ENCODE data around the gene CEND1.

DNA sequence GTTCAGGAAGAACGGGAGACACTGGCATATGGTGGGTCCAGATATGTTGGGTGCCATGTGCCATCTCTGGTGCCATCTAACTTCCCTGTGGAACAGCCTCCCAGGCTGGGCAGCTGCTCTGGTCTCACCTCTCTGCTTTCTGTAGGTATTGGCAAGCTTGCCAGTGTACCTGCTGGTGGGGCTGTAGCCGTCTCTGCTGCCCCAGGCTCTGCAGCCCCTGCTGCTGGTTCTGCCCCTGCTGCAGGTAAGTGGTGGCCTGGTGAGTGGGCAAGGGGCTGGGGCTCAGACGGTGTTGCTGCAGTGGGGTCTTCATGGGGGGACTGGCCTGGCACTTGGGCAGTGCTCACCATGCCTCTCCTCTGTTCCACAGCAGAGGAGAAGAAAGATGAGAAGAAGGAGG lies 22.5 kb upstream of the CEND1 start:
- no peak for TF ChIP-seq CTCF (IDR thresholded peaks at IDR 0.05)
- TF ChIP-seq POLR2A (IDR thresholded peaks at IDR 0.05): no peak
- TF ChIP-seq POLR2AphosphoS5 (IDR thresholded peaks at IDR 0.05): no peak
- no peak for TF ChIP-seq EP300 (IDR thresholded peaks at IDR 0.05)

Measured in gastroesophageal sphincter (tissue), 3 donors.